ENCODE results near the gene NMRAL1. TPM values are rescaled to one million over a fixed set of nuclear protein-coding genes. Genes with fewer than 3 reads are reported as not detected.

The NMRAL1 gene
- polyA plus RNA-seq, 2 donors: 39.8 to 40.7 TPM

GRCh38 chr16:4491898-4492297 is 17.5 kb upstream of the NMRAL1 start:
- H3K27me3 ChIP-seq (ENCODE audit: control insufficient read depth in 1 of 2, insufficient read depth in 2 of 2, low read length in 2 of 2): no peaks in the 10 kb centered on the region
- H3K27ac ChIP-seq (ENCODE audit: low read depth in 2 of 2, low read length in 1 of 2): no peak overlapping the region
- H3K9me3 ChIP-seq (ENCODE audit: control insufficient read depth in 2 of 2, insufficient read depth in 1 of 2, low read depth in 1 of 2, low read length in 1 of 2): no peaks in the 10 kb centered on the region
- H3K4me1 ChIP-seq (ENCODE audit: control insufficient read depth in 2 of 2, insufficient read depth in 2 of 2, low read length in 1 of 2): peaks cover 0 to 7% of the 10 kb centered on the region in 2 donors
- H3K36me3 ChIP-seq (ENCODE audit: control insufficient read depth in 2 of 2, insufficient read depth in 2 of 2, low read length in 1 of 2): no peaks in the 10 kb centered on the region
- H3K4me3 ChIP-seq (ENCODE audit: low read depth in 1 of 2, low read length in 2 of 2): no peak overlapping the region
- 97% methylated on average over 4 of the region's 4 CpGs for WGBS, 2 donors

- Histone ChIP-seq H3K9me3 (ENCODE audit: control insufficient read depth in 2 of 2, insufficient read depth in 1 of 2, low read depth in 1 of 2, low read length in 1 of 2) (no peaks in the 10 kb centered on the region), H3K4me3 (ENCODE audit: low read depth in 1 of 2, low read length in 2 of 2) (no peak overlapping the region), H3K27ac (ENCODE audit: low read depth in 2 of 2, low read length in 1 of 2) (peak overlapping the region in 1 of 2 donors; percentile 6), H3K27me3 (ENCODE audit: control insufficient read depth in 1 of 2, insufficient read depth in 2 of 2, low read length in 2 of 2) (no peaks in the 10 kb centered on the region), H3K36me3 (ENCODE audit: control insufficient read depth in 2 of 2, insufficient read depth in 2 of 2, low read length in 1 of 2) (peaks cover 0 to 3% of the 10 kb centered on the region in 2 donors), H3K4me1 (ENCODE audit: control insufficient read depth in 2 of 2, insufficient read depth in 2 of 2, low read length in 1 of 2) (no peaks in the 10 kb centered on the region)
- WGBS, 2 donors: 90 to 94% methylated on average over 5 of the region's 5 CpGs
These were observed 14.6 kb upstream of the NMRAL1 start for GRCh38 chr16:4489030-4489429.

GRCh38 chr16:4488499-4488967 is 14.1 kb upstream of the NMRAL1 start:
- no peaks in the 10 kb centered on the region for H3K27me3 ChIP-seq (ENCODE audit: control insufficient read depth in 1 of 2, insufficient read depth in 2 of 2, low read length in 2 of 2)
- 65 to 83% methylated on average over 1 of the region's 1 CpG for WGBS, 2 donors
- no peaks in the 10 kb centered on the region for H3K9me3 ChIP-seq (ENCODE audit: control insufficient read depth in 2 of 2, insufficient read depth in 1 of 2, low read depth in 1 of 2, low read length in 1 of 2)
- H3K27ac ChIP-seq (ENCODE audit: low read depth in 2 of 2, low read length in 1 of 2): peak overlapping the region; percentile 3 to 49
- H3K4me3 ChIP-seq (ENCODE audit: low read depth in 1 of 2, low read length in 2 of 2): no peak overlapping the region
- H3K4me1 ChIP-seq (ENCODE audit: control insufficient read depth in 2 of 2, insufficient read depth in 2 of 2, low read length in 1 of 2): no peaks in the 10 kb centered on the region
- H3K36me3 ChIP-seq (ENCODE audit: control insufficient read depth in 2 of 2, insufficient read depth in 2 of 2, low read length in 1 of 2): peaks cover 0 to 3% of the 10 kb centered on the region in 2 donors

GRCh38 chr16:4487955-4488498 is 13.6 kb upstream of the NMRAL1 start:
- H3K27ac ChIP-seq (ENCODE audit: low read depth in 2 of 2, low read length in 1 of 2): peak overlapping the region; percentile 42 to 49
- H3K4me3 ChIP-seq (ENCODE audit: low read depth in 1 of 2, low read length in 2 of 2): no peak overlapping the region
- H3K4me1 ChIP-seq (ENCODE audit: control insufficient read depth in 2 of 2, insufficient read depth in 2 of 2, low read length in 1 of 2): no peaks in the 10 kb centered on the region
- H3K9me3 ChIP-seq (ENCODE audit: control insufficient read depth in 2 of 2, insufficient read depth in 1 of 2, low read depth in 1 of 2, low read length in 1 of 2): no peaks in the 10 kb centered on the region
- H3K36me3 ChIP-seq (ENCODE audit: control insufficient read depth in 2 of 2, insufficient read depth in 2 of 2, low read length in 1 of 2): peaks cover 0 to 3% of the 10 kb centered on the region in 2 donors
- WGBS, 2 donors: 34 to 48% methylated on average over 5 of the region's 5 CpGs
- H3K27me3 ChIP-seq (ENCODE audit: control insufficient read depth in 1 of 2, insufficient read depth in 2 of 2, low read length in 2 of 2): no peaks in the 10 kb centered on the region

GRCh38 chr16:4486126-4486893 is 11.9 kb upstream of the NMRAL1 start:
- Histone ChIP-seq H3K9me3 (ENCODE audit: control insufficient read depth in 2 of 2, insufficient read depth in 1 of 2, low read depth in 1 of 2, low read length in 1 of 2) (no peaks in the 10 kb centered on the region), H3K4me3 (ENCODE audit: low read depth in 1 of 2, low read length in 2 of 2) (no peak overlapping the region), H3K27me3 (ENCODE audit: control insufficient read depth in 1 of 2, insufficient read depth in 2 of 2, low read length in 2 of 2) (no peaks in the 10 kb centered on the region), H3K27ac (ENCODE audit: low read depth in 2 of 2, low read length in 1 of 2) (peak overlapping the region; percentile 6 to 49), H3K4me1 (ENCODE audit: control insufficient read depth in 2 of 2, insufficient read depth in 2 of 2, low read length in 1 of 2) (no peaks in the 10 kb centered on the region), H3K36me3 (ENCODE audit: control insufficient read depth in 2 of 2, insufficient read depth in 2 of 2, low read length in 1 of 2) (peaks cover 0 to 3% of the 10 kb centered on the region in 2 donors)
- 89 to 95% methylated on average over 3 of the region's 3 CpGs for WGBS, 2 donors

GRCh38 chr16:4481963-4482362 is 7.5 kb upstream of the NMRAL1 start:
- H3K27me3 ChIP-seq (ENCODE audit: control insufficient read depth in 1 of 2, insufficient read depth in 2 of 2, low read length in 2 of 2): no peaks in the 10 kb centered on the region
- no peaks in the 10 kb centered on the region for H3K9me3 ChIP-seq (ENCODE audit: control insufficient read depth in 2 of 2, insufficient read depth in 1 of 2, low read depth in 1 of 2, low read length in 1 of 2)
- H3K4me3 ChIP-seq (ENCODE audit: low read depth in 1 of 2, low read length in 2 of 2): no peak overlapping the region
- H3K4me1 ChIP-seq (ENCODE audit: control insufficient read depth in 2 of 2, insufficient read depth in 2 of 2, low read length in 1 of 2): no peaks in the 10 kb centered on the region
- no peak overlapping the region for H3K27ac ChIP-seq (ENCODE audit: low read depth in 2 of 2, low read length in 1 of 2)
- WGBS, 2 donors: 95 to 100% methylated on average over 1 of the region's 1 CpG
- peaks cover 0 to 3% of the 10 kb centered on the region in 2 donors for H3K36me3 ChIP-seq (ENCODE audit: control insufficient read depth in 2 of 2, insufficient read depth in 2 of 2, low read length in 1 of 2)

DNA sequence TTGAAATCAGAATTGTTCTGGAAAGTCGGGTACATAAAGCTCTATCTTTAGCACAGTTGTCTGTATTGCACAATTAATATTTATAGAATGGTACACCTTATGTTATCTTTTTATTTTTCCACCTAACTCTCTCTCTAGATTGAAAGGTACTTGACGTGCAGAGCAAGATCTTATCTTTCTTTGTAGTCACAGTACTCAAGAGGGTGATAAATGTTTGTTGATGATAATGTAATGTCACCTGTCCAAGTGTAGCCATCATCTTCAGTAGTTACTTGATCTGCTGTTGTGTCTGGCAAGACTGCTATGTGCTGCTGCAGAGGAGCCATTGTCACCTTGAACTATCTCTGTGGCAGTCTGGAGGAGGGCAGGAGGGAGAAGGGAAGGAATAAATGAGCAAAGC is 7.1 kb upstream of the NMRAL1 start:
- Histone ChIP-seq H3K27ac (ENCODE audit: low read depth in 2 of 2, low read length in 1 of 2) (no peak overlapping the region), H3K27me3 (ENCODE audit: control insufficient read depth in 1 of 2, insufficient read depth in 2 of 2, low read length in 2 of 2) (no peaks in the 10 kb centered on the region), H3K36me3 (ENCODE audit: control insufficient read depth in 2 of 2, insufficient read depth in 2 of 2, low read length in 1 of 2) (peaks cover 0 to 3% of the 10 kb centered on the region in 2 donors), H3K9me3 (ENCODE audit: control insufficient read depth in 2 of 2, insufficient read depth in 1 of 2, low read depth in 1 of 2, low read length in 1 of 2) (no peaks in the 10 kb centered on the region), H3K4me1 (ENCODE audit: control insufficient read depth in 2 of 2, insufficient read depth in 2 of 2, low read length in 1 of 2) (no peaks in the 10 kb centered on the region), H3K4me3 (ENCODE audit: low read depth in 1 of 2, low read length in 2 of 2) (no peak overlapping the region)
- WGBS, 2 donors: 67 to 81% methylated on average over 2 of the region's 2 CpGs

- peak overlapping the region in 1 of 2 donors; percentile 36 for H3K27ac ChIP-seq (ENCODE audit: low read depth in 2 of 2, low read length in 1 of 2)
- peaks cover 0 to 8% of the 10 kb centered on the region in 2 donors for H3K4me1 ChIP-seq (ENCODE audit: control insufficient read depth in 2 of 2, insufficient read depth in 2 of 2, low read length in 1 of 2)
- H3K27me3 ChIP-seq (ENCODE audit: control insufficient read depth in 1 of 2, insufficient read depth in 2 of 2, low read length in 2 of 2): no peaks in the 10 kb centered on the region
- H3K9me3 ChIP-seq (ENCODE audit: control insufficient read depth in 2 of 2, insufficient read depth in 1 of 2, low read depth in 1 of 2, low read length in 1 of 2): no peaks in the 10 kb centered on the region
- 28 to 41% methylated on average over 2 of the region's 2 CpGs for WGBS, 2 donors
- H3K4me3 ChIP-seq (ENCODE audit: low read depth in 1 of 2, low read length in 2 of 2): peak overlapping the region in 1 of 2 donors; percentile 87
- H3K36me3 ChIP-seq (ENCODE audit: control insufficient read depth in 2 of 2, insufficient read depth in 2 of 2, low read length in 1 of 2): no peaks in the 10 kb centered on the region
These were observed 3.5 kb upstream of the NMRAL1 start for GRCh38 chr16:4477966-4478365.

DNA sequence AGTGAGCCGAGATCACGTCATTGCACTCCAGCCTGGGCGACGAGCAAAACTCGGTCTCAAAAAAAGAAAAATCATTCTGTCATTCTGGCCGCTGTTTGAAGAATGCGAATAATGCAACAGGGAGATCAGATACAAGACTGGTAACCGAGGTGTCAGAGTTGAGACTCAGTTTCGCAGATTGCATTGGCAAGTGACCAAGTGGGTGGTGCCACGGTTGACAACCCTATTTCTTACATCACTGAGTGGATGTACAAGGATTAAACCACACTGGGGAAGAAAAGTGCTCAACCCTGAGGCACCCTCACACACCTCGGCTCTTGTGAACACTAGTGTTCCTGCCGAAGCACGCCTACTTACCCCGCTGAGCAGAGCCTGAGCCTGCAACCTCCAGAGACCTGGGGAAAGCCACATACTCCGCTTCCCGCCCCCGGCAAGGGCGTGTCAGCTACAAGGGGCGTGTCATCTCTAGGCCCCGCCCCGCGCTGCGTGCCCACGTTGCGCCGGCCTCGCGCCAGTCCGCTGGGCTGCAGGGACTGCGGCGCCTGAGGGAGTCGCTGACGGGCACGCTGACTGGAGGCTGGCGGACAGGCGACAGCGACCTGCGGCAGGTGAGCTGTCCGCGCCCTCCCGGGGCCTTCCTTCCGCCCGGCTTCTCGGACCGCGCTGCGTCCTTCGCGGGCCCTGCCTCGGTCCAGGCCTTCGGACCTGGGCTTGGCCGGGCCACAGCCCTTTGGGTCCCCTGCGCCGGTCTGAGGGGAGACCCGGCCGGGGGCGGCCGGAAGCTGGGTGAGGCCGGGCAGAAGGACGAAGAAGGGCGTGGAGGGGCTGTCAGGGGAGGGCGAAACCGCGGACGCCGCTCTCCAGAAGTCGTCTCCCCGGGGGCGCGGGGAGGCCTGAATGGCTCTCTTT is 1.7 kb upstream of the NMRAL1 start, which contains the start of gene HMOX2:
Gene HMOX2 (plus strand): TSS at position 519 of the 909 bp plus-strand sequence. CDS start 29,127 bp downstream, outside the sequence.
- Histone ChIP-seq H3K9me3 (ENCODE audit: control insufficient read depth in 2 of 2, insufficient read depth in 1 of 2, low read depth in 1 of 2, low read length in 1 of 2) (no peaks in the 10 kb centered on the region), H3K27ac (ENCODE audit: low read depth in 2 of 2, low read length in 1 of 2) (peak within 1 kb of the TSS; percentile 93), H3K4me3 (ENCODE audit: low read depth in 1 of 2, low read length in 2 of 2) (peak within 1 kb of the TSS; percentile 87 to 89), H3K4me1 (ENCODE audit: control insufficient read depth in 2 of 2, insufficient read depth in 2 of 2, low read length in 1 of 2) (peaks cover 0 to 8% of the 10 kb centered on the region in 2 donors), H3K36me3 (ENCODE audit: control insufficient read depth in 2 of 2, insufficient read depth in 2 of 2, low read length in 1 of 2) (no peaks in the 10 kb centered on the region), H3K27me3 (ENCODE audit: control insufficient read depth in 1 of 2, insufficient read depth in 2 of 2, low read length in 2 of 2) (no peaks in the 10 kb centered on the region)
- whole genome bisulfite sequencing, 2 donors: 9% methylated on average over 61 to 70 of the region's 70 CpGs
